Vagina (tissue), 2 donors: ENCODE measurements around the gene UBE2D1. TPM values are rescaled to one million over a fixed set of nuclear protein-coding genes. Genes with fewer than 3 reads are reported as not detected.

Experiments used
- DNase-seq, 2 donors: peaks; one replicate each; pipeline ENCODE4 v3.0.0-alpha.2; 2017; ENCODE audit errors: extremely low spot score in 2 of 2
- H3K27ac ChIP-seq: fragments of 200-600 bp; sonication (generic); one replicate; pipeline ENCODE4 v1.5.1; 2019
- H3K27me3 ChIP-seq: fragments of 200-600 bp; sonication (generic); one replicate; pipeline ENCODE4 v1.5.1; 2019
- H3K36me3 ChIP-seq, 2 donors: fragments of 200-600 bp; sonication (generic); one replicate each; pipeline ENCODE4 v1.5.1; 2017 to 2019
- H3K4me1 ChIP-seq: fragments of 200-600 bp; sonication (generic); one replicate; pipeline ENCODE4 v1.5.1; 2019
- H3K4me3 ChIP-seq, 2 donors: fragments of 200-600 bp; sonication (generic); 1 replicate in 1 of 2; 2 replicates in 1 of 2; pipeline ENCODE4 v1.5.1; 2016 to 2019
- H3K9me3 ChIP-seq: fragments of 200-600 bp; sonication (generic); one replicate; pipeline ENCODE4 v1.5.1; 2019
- POLR2A ChIP-seq, 2 donors: fragments of 450-650 bp; IDR thresholded peaks; one replicate each; pipeline ENCODE4 v1.6.1; 2017; ENCODE audit warnings: antibody characterized with exemption in 2 of 2, mild to moderate bottlenecking in 2 of 2, moderate library complexity in 2 of 2
- POLR2AphosphoS5 ChIP-seq, 2 donors: sonication (generic); formaldehyde crosslinking; IDR thresholded peaks; one replicate each; pipeline ENCODE4 v1.9.0; 2017; ENCODE audit warnings: antibody characterized with exemption in 2 of 2, mild to moderate bottlenecking in 2 of 2, low read depth in 1 of 2; ENCODE audit not compliant: insufficient read depth in 1 of 2
- intact Hi-C: fragments of 100-400 bp; cut with DNase I; formaldehyde crosslinking; loops from one replicate; pipeline ENCODE4 v1.15.1; 2023
- total RNA-seq: library from RNA; depleted of rRNA; stranded (reverse); fragments of >200 nt; gene quantifications from one replicate; pipeline ENCODE4 v1.2.3, GENCODE V29; 2016
- TF ChIP-seq, protein P1 (sequence below), 3 experiments: fragments of 450-650 bp in 2 of 3; fragments of 200-600 bp in 1 of 3; sonication (generic) in 1 of 3; IDR thresholded peaks; one replicate each; pipeline ENCODE4 v1.5.1; 2017 to 2019; ENCODE audit warnings: antibody characterized with exemption in 3 of 3, mild to moderate bottlenecking in 2 of 3, moderate library complexity in 2 of 3

UBE2D1 gene
- total RNA-seq, 1 donor from 2014 or later = 10.1 TPM

DNA sequence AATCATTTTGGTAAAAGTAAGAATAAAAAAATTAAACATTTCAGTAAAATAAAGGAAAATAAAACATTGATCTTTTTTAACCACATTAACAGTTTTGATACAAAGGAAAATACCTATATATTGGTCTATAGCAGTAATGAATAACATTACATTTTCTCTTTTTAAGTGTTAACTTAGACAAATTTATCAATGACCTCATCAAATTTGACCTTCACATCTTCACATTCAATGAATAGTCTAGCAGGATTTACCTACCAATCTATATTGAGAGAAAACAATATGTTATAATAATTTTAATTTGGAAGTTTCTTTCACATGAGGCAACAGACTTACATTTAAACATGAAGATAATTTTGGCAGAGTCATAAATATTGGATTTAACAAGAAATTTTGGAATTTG lies 17.9 kb upstream of the UBE2D1 start:
- H3K9me3 ChIP-seq = no peaks in the 10 kb centered on the region
- no peak overlapping the region for H3K4me3 ChIP-seq
- no peak for TF ChIP-seq POLR2A (IDR thresholded peaks at IDR 0.05)
- H3K4me1 ChIP-seq = no peaks in the 10 kb centered on the region
- no peak overlapping the region for H3K27ac ChIP-seq
- no peaks in the 10 kb centered on the region for H3K27me3 ChIP-seq
- no peak for DNase-seq
- no peaks in the 10 kb centered on the region for H3K36me3 ChIP-seq
- intact Hi-C loops = no loop called here

DNA sequence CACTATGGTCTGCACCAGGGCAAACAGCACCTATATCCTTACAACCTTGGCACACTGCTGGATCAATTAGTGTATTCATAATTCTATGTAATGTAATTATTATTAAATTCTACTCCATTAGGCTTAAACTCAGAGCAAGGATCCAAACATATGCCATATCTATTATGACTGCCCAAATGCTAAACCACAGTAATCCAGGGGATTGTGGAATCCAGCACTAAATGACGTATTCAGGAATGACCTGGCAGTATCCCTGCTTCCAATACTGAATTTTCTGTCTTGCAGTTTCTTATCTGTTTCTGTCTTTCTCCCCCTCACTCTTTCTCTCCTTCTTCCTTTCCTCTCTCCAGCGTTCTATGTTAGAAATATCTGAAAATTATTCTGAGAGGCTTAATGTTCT lies 16.5 kb upstream of the UBE2D1 start:
- intact Hi-C loops = no loop called here
- no peak for DNase-seq
- TF ChIP-seq, protein P1, sequence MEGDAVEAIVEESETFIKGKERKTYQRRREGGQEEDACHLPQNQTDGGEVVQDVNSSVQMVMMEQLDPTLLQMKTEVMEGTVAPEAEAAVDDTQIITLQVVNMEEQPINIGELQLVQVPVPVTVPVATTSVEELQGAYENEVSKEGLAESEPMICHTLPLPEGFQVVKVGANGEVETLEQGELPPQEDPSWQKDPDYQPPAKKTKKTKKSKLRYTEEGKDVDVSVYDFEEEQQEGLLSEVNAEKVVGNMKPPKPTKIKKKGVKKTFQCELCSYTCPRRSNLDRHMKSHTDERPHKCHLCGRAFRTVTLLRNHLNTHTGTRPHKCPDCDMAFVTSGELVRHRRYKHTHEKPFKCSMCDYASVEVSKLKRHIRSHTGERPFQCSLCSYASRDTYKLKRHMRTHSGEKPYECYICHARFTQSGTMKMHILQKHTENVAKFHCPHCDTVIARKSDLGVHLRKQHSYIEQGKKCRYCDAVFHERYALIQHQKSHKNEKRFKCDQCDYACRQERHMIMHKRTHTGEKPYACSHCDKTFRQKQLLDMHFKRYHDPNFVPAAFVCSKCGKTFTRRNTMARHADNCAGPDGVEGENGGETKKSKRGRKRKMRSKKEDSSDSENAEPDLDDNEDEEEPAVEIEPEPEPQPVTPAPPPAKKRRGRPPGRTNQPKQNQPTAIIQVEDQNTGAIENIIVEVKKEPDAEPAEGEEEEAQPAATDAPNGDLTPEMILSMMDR (IDR thresholded peaks at IDR 0.05) = no peak
- TF ChIP-seq POLR2AphosphoS5 (IDR thresholded peaks at IDR 0.05; ENCODE audit: insufficient read depth in 1 of 2, low read depth in 1 of 2) = no peak
- TF ChIP-seq POLR2A (IDR thresholded peaks at IDR 0.05) = no peak
- Histone ChIP-seq H3K9me3 (no peaks in the 10 kb centered on the region), H3K4me3 (no peak overlapping the region), H3K36me3 (no peaks in the 10 kb centered on the region), H3K27ac (no peak overlapping the region), H3K27me3 (no peaks in the 10 kb centered on the region), H3K4me1 (no peaks in the 10 kb centered on the region)

DNA sequence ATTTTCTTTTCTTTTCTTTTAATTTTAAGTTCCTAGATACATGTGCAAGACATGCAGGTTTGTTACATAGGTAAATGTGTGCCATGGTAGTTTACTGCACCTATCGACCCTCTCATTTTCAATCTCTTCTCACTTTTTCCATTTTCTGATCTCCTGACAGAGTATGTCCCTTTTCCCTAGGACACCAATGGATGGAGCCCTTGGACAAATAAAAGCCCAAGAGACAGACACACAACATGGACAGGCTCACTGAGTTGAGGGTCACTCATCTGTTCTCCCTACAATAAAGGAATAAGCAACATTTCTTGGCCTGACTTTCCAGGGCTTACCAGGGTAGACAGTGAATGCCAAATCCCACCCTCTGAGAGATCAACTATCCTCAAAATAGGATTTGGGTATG lies 15.2 kb upstream of the UBE2D1 start:
- TF ChIP-seq POLR2A (IDR thresholded peaks at IDR 0.05) (no peak), POLR2AphosphoS5 (IDR thresholded peaks at IDR 0.05; ENCODE audit: insufficient read depth in 1 of 2, low read depth in 1 of 2) (no peak)
- TF ChIP-seq, protein P1 (IDR thresholded peaks at IDR 0.05) = no peak
- intact Hi-C loops = no loop called here
- no peak overlapping the region for H3K4me3 ChIP-seq
- no peaks in the 10 kb centered on the region for H3K27me3 ChIP-seq
- H3K4me1 ChIP-seq = no peaks in the 10 kb centered on the region
- H3K36me3 ChIP-seq = no peaks in the 10 kb centered on the region
- H3K27ac ChIP-seq = no peak overlapping the region
- H3K9me3 ChIP-seq = no peaks in the 10 kb centered on the region
- DNase-seq = no peak

DNA sequence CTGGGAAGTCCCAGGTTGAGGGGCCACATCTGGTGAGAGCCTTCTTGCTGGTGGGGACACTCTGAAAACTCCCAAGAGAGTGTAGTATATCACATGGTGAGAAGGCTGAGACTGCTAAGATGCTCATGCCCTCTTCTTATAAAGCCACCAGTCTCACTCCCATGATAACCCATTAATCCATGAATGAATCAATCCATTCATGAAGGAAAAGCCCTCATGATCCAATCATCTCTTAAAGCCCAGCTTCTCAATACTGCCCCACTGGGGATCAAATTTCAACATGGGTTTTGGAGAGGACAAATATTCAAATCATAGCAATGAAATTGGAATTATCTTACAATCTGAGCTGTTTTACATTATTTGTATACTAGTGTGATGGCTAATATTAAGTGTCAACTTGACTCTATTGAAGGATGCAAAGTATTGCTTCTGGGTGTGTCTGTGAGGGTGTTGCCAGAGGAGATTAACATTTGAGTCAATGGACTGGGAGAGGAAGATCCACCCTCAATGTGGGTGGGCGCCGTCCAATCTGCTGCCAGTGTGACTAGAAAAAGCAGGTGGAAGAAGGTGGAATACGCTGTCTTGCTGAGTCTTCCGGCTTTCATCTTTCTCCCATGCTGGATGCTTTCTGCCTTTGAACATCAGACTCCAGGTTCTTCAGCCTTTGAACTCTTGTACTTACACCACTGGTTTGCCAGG lies 14.3 kb upstream of the UBE2D1 start:
- no peak for DNase-seq
- Histone ChIP-seq H3K36me3 (no peaks in the 10 kb centered on the region), H3K27me3 (no peaks in the 10 kb centered on the region), H3K9me3 (no peaks in the 10 kb centered on the region), H3K27ac (no peak overlapping the region), H3K4me3 (no peak overlapping the region), H3K4me1 (no peaks in the 10 kb centered on the region)
- intact Hi-C loops = no loop called here
- TF ChIP-seq, protein P1 (IDR thresholded peaks at IDR 0.05) = no peak

DNA sequence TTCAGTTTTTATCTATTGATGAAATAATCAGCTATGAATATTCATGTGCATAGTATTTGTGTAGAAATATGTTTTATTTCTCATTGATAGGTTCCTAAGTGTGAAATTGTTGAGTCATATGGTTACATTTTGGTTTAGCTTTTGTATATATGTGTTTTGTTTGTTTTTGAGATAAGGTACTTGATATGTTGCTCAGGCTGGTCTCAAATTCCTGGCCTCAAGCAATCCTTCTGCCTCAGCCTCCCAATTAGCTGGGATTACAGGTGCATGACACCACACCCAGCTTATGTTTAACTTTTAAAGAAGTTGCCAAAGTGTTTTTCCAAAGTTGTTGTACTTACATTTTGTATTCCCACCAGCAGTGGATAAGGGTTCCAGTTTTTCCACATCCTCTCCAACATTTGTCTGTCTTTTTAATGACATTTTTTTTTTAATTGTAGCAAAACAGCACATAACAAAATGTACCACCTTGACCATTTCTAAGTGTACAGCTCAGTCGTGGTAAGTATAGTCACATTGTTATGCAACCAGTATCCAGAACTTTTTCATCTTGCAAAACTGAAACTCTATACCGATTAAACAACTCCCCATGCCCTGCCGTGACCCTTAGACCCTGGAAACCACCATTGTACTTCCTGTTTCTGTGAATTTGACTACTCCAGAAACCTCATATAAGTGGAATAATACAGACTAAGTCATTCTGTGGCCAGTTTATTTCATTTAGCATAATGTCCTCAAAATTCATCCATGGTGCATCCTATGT lies 12.6 kb upstream of the UBE2D1 start:
- Histone ChIP-seq H3K4me1 (no peaks in the 10 kb centered on the region), H3K27me3 (no peaks in the 10 kb centered on the region), H3K9me3 (no peaks in the 10 kb centered on the region), H3K27ac (no peak overlapping the region), H3K36me3 (no peaks in the 10 kb centered on the region), H3K4me3 (no peak overlapping the region)
- TF ChIP-seq POLR2A (IDR thresholded peaks at IDR 0.05) (no peak), POLR2AphosphoS5 (IDR thresholded peaks at IDR 0.05; ENCODE audit: insufficient read depth in 1 of 2, low read depth in 1 of 2) (no peak)
- TF ChIP-seq, protein P1 (IDR thresholded peaks at IDR 0.05) = no peak
- DNase-seq = no peak
- intact Hi-C loops = no loop called here
